ENCODE results near the gene FADS2.

Gene FADS2

DNA sequence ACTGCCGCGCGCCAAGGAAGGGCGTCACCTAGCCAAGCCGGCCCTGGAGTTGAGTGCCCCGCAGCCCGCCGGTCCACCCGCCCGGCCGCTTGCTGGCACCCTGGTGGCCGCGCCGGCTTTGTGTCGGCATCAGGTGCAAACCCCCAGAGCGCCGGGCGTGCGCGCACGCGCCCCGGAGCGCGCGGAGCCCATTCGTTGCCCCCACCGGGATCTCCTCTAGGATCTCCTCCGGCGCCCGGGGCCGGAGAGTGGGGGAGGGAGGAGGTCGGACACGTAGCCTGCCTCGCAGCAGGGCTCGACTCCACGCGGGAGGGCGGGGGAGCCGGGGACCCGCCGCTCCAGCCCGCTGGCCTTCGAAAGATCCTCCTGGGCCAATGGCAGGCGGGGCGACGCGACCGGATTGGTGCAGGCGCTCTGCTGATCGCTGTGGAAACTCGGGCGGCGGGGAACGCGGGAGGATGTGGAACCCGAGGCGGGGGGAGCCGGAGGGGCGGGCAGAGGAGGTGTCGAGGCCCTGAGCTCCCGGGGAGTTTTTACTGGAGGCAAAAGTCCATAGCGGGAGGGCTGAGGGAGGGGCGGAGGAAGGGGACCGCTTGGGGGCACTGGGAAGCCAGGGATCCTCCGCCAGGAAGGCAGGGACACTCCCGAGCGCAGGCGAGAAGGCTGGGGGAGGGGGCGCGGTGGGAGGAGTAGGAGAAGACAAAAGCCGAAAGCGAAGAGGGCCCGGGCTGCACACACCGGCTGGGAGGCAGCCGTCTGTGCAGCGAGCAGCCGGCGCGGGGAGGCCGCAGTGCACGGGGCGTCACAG is at the start of gene FADS2:
Gene FADS2, plus strand, starts transcription at position 730 of the 808 bp plus-strand sequence. CDS start 91 bp downstream, outside the sequence.
- DNase-seq, result peak; percentile 86

GRCh38 chr11:61778357-61778886 is 49.7 kb upstream of the FADS2 start:
- DNase-seq, result no peak

DNA sequence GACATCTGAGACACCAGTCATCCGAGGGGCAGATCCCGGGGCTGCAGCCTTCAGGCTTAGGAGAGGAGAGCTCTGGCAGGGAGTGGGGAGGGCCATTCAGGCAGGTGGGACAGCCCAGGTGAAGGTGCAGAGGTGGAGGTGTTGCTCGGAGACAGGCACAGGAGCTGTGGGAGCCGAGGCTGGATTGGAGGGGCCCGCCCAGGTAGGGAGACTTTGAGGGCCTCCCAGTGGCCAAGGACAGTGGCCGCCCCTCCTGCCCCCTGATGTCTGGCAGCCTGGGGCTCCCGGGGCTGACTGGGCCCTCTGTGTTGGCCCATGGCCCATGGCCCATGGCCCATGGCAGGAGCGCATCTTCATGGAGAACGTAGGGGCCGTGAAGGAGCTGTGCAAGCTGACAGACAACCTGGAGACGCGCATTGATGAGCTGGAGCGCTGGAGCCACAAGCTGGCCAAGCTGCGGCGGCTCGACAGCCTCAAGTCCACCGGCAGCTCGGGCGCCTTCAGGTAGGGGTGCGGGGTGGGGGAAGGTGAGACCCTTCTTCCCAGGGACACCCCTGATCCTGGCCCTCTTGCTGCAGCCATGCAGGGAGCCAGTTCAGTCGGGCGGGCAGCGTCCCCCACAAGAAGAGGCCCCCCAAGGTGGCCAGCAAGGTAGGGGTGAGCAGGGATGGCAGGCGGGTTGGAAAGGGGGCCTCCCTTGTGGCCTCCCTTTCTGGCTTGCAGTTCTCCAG is 49.0 kb upstream of the FADS2 start:
- no peak for DNase-seq

DNA sequence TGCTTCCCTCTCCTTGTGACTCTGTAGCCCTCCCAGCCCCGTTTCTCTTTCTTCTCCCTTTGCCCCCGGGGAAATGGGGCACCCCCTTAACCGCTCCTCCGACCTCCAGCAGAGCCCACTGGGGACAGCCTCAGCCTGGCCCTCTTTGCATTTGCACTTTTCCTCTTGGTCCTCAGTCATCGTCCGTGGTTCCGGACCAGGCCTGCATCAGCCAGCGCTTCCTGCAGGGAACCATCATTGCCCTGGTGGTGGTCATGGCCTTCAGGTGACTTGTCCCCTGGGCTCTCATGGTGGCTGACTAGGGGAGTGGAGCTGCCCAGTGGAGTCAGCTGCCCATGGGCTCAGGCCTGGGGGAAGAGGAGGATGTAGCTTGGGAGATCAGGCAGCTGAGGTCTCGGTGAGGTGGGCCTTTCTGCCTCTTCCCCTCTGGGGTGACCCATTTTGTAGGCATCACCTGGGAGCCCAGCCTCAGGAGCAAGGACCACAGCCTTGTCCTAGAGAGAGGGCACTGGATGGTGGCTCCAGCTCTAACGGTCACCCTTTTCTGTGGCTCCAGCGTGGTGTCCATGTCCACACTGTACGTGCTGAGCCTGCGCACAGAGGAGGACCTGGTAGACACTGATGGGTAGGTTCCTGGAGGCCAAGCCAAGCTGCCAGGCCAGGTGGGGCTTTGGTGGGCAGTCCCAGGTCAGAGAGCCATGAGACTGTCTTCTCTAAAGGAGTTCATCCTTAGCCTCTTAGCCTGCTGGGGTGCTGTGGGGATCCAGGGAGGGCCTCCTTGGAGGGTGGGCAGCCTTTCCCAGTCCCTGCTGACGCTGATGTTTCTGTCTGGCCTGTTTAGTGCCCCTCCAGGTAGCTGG is 48.2 kb upstream of the FADS2 start:
- no peak for DNase-seq

- DNase-seq, result no peak
Measured at GRCh38 chr11:61780581-61781162, 47.4 kb upstream of the FADS2 start.

DNA sequence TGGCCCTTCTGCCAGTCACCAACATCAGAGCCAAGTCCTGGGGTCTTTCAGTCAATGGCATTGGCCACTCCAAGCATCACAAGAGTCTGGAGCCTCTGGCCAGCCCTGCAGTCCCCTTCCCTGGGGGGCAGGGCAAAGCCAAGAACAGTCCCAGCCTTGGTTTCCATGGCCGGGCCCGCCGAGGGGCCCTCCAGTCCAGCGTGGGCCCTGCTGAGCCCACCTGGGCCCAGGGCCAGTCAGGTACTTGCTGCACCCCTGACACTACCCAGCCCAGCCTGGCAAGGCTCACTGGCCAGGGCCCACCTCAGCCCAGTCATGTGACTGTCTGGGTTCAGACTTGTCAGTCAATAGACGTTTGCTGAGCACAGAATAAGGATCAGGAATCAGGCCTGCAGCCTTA is 46.5 kb upstream of the FADS2 start:
- DNase-seq, result no peak

DNA sequence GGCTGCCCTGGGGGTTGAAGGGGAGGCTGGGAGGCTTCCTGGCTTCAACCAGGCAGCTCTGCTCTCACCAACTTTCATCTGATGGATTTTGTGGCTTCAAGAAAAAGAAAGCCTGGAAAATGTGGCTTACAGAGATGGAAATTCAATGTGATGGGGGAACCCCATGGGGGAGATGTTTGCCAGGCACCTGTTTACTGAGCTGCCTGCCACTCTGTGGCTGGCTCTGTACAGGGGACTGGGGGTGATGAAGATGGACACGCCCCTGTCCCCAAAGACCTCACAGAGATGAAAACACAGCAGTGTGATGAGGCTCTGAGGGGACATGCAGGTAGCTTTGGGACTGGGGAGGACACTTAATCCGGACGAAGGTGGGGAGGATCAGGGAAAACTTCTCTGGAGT is 45.8 kb upstream of the FADS2 start:
- DNase-seq, result no peak

DNA sequence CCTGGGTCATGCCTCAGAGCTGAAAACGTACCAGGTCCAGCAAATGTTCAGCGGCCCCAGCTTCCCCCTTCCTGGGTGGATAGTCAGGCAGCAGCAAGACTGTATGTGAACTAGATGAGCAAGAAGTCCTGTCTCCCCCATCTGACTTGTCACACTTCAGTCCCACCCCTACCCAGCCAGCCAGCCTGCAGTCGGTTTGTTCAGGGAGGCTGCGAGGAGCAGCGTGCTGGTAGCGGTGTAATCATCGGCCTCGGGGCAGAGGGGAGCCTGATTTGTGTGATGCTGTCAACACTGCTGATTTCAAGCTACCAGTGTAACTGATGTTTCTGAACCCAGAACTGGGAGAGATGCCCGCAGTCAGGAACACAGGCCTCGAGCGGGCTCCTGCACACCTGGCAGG is 45.3 kb upstream of the FADS2 start:
- no peak for DNase-seq

GRCh38 chr11:61783717-61784505 is 44.2 kb upstream of the FADS2 start:
- no peak for DNase-seq

GRCh38 chr11:61784506-61784805 is 43.6 kb upstream of the FADS2 start:
- no peak for DNase-seq

GRCh38 chr11:61785837-61786402 is 42.2 kb upstream of the FADS2 start:
- no peak for DNase-seq

DNA sequence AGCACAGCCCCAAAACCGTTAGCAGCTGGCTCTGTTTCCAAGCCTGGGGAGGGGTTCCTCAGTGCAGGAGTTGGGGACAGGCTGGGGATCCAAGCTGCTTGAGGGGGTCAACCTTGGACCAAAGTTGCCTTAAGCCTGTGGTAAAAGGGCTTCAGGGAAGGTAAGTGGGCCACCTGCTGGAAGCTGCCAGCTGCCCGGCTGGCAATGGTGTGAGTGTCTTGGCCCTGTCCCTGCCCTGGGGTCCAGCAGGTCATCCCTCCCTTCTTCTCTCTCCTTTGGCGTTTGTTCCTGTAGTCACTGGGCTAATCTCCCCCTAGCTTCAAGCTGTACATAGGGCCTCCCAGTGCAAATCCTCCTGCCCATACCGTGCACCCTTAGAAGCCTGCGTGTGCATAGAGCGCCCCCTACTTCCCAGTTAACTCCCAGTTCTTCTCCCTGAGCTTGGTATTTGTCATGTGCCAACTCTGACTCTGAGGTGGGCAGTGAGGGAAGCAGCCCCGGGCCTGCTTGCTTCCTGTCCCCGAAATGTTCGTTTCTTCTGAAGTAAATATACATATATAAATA is 40.1 kb upstream of the FADS2 start:
- no peak for DNase-seq

DNA sequence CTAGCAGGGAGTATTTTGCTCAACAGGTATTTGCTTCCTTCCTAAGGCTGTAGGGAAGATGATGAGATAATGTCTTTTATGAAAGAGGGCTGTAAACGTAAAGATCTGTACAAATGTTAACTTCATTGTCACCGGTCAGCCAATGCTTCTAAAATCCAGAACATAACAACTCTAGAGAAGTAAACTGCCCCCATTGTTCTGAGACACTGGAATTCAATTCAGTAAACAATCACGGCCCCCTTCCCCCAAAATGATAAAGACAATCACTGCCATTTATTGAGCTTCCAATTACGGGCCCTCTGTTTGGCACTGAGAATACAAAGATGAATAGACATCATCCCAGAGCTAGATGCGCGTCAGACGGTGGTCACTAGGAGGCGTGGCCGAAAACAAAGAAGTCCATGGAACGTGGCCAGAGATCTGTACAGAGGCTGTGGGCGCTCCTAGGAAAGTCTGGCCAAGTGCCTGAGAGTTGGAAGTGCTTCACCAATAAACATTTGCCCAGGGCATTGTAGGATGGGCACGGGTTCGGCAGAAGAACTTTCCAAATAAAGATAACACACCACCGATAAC is 36.3 kb upstream of the FADS2 start:
- no peak for DNase-seq

DNA sequence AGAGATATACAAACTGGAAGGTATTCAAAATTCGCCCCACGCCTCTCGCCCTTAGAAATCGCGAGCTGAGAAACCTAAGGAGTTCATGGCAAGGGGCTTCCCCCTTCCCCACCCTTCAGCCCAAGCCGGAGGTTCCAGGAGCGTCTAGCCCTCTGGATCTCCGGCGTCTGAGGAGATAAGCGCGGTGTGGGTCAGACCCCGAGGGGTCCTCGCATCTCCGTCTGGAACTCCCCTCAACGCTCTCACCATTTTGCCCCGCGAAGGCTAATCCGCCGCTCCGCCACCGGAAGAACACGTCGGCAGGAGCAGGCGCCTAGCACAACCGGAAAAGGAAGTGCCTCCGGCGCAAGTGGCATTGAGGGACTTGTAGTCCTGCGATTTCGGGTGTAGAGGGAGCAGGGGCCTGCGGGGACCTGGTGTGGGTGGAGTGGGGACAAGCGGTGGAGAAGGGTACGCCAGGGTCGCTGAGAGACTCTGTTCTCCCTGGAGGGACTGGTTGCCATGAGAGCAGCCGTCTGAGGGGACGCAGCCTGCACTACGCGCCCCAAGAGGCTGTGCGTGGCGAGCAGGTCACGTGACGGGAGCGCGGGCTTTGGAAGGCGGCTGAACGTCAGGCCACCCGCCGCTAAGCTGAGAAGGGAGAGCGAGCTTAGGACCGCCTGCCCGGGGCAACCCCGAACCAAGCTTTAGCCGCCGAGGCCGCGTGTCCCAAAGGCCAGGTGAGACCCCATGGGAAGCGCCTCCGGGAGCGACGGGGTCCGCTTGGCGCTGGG is 35.6 kb upstream of the FADS2 start, which contains the start of the genes FEN1 and TMEM258:
Gene FEN1, plus strand, starts transcription at position 602 of the 773 bp plus-strand sequence. CDS start 2,451 bp downstream, outside the sequence.
Gene TMEM258, minus strand, starts transcription at position 290 of the 773 bp plus-strand sequence. Its CDS starts 41 bp downstream, at position 249.
- DNase-seq, result peak; percentile 88

DNA sequence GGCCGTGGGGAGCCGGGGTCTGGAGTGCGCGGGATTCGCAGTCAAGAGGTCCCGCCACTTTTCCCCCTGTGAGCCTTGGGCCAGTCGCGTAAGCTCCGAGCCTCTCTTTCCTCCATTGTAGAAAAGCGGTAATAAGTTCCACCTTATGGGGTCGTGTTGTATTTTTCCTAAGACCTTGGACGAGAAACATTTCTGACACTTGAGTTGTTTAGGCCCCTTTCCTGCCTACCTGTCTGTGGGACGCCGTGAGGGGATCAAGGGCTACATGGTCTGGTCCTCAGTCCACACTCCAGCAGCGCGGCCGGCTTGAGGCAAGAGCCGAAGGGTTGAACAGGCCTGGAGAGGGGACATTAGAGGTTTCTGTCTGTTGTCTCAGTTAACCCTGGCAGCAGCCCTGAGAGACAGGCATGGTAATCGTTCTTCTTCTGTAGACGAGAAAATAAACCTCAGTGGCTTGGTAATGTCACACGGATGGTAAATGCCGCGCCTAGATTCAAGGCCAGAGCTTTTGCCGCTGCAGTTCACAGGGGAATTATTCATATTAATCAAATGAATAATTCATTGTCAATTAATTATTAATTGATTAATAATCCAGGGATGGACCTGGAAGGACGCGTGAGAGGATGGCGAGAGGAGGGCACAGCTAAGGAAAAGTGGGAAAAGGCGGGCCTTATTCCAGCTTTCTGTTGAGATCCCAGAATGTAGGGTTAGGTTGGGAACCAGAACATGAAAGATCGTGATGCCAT is 34.8 kb upstream of the FADS2 start:
- DNase-seq, result no peak

DNA sequence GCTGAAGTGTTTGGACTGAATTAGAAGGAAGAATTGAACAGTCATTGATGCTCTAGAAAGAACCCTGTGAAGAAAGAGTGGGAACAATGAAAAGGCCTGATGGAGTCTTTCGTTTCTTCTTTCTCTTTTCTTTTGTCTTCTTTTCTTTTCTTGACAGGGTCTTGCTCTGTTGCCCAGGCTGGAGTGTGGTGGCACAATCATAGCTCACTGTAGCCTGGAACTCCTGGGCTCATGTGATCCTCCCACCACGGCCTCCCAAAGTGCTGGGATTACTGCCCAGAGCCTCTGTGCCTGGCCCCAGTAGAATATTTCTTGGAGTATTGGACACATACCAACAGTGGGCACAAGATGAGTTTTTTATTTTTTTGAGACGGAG is 34.3 kb upstream of the FADS2 start:
- DNase-seq, result no peak

DNA sequence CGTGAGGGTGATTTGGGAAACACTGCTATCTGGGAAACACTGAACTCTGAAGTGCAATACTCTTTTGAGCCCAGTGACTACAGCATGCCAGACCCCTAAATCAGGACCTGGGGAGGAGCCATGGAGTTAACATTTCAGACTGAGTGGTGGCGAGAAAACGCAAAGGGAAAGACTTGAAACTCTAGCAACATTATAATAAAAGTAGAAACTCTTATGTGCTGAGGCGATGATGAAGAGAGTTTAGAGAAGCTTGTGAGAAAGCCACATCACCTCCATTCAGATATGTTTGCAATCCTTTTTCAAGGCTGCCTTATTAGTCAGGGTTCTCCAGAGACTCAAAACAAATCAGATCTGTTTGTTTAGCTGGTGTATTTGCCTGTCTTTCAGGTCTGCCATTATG is 33.5 kb upstream of the FADS2 start:
- no peak for DNase-seq

DNA sequence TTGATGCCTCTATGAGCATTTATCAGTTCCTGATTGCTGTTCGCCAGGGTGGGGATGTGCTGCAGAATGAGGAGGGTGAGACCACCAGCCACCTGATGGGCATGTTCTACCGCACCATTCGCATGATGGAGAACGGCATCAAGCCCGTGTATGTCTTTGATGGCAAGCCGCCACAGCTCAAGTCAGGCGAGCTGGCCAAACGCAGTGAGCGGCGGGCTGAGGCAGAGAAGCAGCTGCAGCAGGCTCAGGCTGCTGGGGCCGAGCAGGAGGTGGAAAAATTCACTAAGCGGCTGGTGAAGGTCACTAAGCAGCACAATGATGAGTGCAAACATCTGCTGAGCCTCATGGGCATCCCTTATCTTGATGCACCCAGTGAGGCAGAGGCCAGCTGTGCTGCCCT is 32.6 kb upstream of the FADS2 start:
- DNase-seq, result no peak

GRCh38 chr11:61795876-61796526 is 32.1 kb upstream of the FADS2 start:
- DNase-seq, result no peak
